UCSD-AML1 (cell line): ENCODE results near the gene ALG6.
"Not testable (repeated sequence)": the region's sequence is repeated elsewhere in the genome, so short reads cannot be mapped to it uniquely, and the experiment has no call there.

ENCODE experiments used
- DNase-seq: peaks from one replicate; lab custom pipeline; 2025; ENCODE audit not compliant: unreplicated experiment; lab: John Stamatoyannopoulos, UW

ALG6 gene

DNA sequence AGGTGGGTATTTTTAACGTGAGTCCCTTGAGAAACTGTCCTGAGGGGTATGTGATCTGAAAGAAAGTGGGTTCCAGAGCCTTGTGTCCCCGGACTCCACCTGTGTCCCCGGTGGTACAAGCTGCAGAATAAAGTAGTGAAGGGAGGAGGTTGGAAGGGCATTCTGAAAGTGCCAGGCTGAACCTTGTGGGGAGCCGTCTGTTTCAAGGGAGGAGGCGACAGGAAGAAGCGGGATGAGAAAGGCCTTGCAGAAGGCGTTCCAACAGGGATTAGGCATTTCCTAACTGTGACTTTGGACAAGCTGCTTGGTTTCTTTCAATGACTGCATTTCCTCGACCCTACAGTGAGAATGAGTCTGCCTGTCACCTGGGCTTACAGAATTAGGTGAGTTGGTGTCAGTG lies 39.3 kb upstream of the ALG6 start:
- DNase-seq, result no peak

- DNase-seq, result no peak
Measured at GRCh38 chr1:63328781-63329180, 38.6 kb upstream of the ALG6 start.

GRCh38 chr1:63329621-63330330 lies 37.7 kb upstream of the ALG6 start:
- DNase-seq, result no peak

DNA sequence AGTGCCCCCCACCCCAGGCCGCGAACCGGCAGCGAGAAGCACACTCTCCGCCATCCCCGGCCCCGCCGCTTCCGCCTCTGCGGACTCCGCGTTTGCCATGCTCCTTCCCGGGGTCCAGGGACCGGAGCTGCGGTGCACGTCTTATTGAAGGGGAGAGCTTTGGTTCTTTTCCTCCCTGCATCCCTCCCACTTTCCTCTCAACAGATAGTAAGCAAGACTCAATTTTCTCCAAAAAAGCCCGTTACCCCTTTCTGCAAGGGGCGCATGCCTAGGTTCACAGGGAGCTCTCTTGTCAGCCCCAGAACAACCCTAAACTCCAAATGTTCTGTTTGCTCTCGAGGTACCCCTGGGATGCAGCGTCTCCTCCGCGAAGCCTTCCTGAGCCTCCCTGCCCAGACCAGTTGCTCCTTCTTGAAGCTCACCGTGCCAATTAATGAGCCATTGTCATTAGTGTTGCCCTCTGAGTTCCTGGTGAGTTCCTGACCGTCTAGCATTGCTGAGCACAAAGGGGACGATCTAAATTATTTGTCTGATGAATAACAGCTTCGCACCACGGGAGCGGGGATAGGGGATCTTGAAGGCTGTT lies 37.0 kb upstream of the ALG6 start:
- no peak for DNase-seq

- DNase-seq, result no peak
Measured at GRCh38 chr1:63342402-63342801, 25.0 kb upstream of the ALG6 start.

GRCh38 chr1:63343922-63344321 lies 23.5 kb upstream of the ALG6 start:
- no peak for DNase-seq

GRCh38 chr1:63350320-63350719 lies 17.1 kb upstream of the ALG6 start:
- DNase-seq, result no peak

DNA sequence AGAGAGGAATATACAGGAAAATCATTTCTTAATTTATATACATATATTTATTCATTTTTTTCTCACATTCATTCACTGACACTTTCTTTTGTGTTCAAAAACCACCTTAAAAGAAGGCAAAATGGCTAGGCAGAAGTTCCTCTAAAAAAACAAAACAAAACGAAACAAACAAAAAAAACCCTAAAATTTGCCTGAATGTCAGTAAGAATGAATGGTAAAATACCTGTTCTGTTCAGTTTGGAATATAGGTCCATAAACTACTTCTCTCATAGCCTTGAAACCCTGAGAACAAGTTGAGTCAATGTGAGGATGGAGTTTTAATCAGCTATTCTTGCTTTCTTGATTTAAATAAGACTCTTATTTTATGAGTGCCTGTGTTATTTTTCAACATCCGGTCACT lies 14.7 kb upstream of the ALG6 start:
- DNase-seq, result no peak

- not testable (repeated sequence) for DNase-seq
Measured at GRCh38 chr1:63356234-63356633, 11.2 kb upstream of the ALG6 start.

- DNase-seq, result no peak
Measured at GRCh38 chr1:63359561-63359960, 7.9 kb upstream of the ALG6 start.

- no peak for DNase-seq
Measured at GRCh38 chr1:63362073-63362472, 5.4 kb upstream of the ALG6 start.

GRCh38 chr1:63362578-63362977 lies 4.8 kb upstream of the ALG6 start:
- DNase-seq, result no peak

DNA sequence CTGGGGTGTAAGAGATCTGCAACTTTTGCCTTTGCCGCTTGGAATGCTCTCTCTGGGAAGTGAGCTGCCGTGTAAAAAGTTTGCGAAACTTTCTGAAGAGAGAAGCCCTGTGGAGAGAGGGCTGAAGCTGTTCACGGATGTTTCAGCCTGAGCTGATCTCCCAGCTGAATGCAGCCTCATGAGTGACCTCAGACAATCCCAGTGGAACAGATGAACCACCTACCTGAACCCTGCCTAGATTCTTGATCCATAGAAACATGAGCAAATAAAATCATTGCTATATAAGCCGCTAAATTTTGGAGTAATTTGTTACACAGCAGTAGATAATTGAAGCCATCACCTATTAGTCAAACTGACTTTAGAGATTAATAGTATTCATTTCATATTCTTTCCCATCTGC lies 4.4 kb upstream of the ALG6 start:
- no peak for DNase-seq

DNA sequence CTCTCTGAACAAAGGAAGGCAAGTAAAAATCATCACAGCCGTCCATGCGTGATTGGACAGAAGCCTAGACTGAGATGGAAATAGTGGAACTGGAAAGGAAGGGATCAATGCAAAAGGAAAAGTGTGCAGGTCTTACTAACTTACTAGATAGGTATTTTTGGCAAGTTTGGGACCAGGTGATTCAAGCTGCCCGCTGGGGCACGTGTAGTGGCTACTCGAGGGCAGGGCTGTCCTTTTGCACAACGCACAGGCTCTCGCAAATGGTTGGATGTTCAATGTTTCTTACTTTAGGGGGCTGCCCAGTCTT lies 566 bp upstream of the ALG6 start:
- no peak for DNase-seq

- DNase-seq, result no peak
Measured at GRCh38 chr1:63368131-63368530, 704 bp downstream of the ALG6 start.

DNA sequence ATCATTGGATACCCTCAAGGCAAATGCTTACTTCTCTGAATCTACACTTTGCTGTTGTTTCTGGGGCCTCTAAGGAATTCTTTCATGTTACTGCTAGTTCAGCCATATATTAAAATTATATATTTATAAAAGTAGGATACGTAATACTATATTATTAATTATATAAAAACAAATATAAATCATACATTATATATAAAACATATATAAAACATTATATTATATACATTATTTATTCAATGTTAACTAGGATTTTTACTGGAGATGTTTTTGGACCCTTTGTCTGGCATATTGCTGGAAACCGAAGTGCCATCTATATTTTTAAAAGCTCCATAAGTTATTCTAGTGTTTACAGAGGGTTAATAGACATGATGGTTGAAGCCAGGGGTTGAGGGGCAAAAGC lies 12.2 kb downstream of the ALG6 start:
- no peak for DNase-seq

GRCh38 chr1:63381741-63382140 lies 14.3 kb downstream of the ALG6 start:
- DNase-seq, result no peak

DNA sequence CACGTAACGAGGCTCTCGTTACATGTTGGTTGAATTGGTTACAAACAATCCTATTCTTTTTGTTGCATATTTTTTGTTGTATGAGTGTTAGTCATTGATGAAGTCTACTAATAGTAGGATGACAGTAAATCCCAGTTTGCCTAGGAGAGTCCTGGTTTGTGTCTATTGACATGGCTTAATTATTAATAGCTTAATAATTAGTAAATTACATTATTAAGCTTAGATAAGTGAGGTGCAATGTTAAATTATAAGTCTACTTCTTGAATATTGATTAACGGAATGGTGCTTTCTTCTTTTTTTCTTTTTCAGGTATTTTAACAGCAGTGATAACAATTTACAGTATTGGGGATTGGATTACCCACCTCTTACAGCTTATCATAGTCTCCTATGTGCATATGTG lies 34.5 kb downstream of the ALG6 start:
- no peak for DNase-seq

DNA sequence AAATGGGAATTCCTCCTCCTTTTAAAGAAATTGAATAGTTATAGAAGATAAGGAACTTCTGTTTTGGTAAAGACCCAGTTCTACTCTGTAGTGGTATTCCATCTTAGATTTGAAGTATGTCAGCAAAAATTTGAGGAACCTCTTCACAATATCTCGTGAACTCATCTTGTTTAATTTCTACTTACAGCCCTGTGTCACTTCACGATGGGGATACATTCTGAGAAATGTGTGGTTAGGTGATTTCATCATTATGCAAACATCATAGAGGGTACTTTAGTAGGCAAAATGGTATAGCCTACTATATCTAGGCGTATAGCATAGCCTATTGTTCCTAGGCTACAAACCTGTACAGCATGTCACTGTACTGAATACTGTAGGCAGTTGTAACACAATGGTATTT lies 36.0 kb downstream of the ALG6 start:
- no peak for DNase-seq

DNA sequence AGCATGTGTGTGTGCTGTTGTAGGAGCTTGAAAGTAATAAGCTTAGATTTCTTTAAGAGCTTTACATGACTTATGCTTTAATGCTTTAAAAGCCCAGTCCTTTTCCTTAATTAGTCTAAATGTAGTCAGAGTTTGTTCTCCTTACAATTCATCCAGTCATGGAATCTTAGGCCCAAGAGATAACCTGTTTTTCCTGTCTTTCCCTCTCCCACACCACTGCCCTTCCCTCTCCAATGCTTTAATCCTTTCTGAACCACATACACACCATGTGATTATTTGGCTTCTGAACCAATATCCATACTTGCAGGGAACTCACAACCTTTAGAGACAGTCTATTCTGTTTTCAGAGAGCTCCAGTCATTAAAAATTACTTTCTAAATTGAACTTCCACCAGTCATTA lies 37.6 kb downstream of the ALG6 start:
- no peak for DNase-seq

DNA sequence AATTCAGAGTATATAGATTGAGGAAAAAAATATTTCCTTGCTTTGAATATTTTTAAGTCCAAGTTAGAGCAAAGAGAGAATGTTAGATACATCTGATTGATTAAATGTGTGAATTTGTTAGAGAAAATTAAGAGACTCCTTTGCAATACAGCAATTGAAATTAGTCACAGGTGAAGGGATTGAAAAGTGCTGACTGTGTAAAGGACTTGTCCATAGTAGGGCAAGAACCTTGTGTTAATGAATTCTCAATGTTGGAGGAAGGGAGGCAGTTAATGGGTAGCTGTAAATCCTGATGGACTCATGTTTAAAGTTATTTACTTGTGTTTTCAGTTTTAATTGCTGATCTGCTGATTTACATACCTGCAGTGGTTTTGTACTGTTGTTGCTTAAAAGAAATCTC lies 38.6 kb downstream of the ALG6 start:
- no peak for DNase-seq

DNA sequence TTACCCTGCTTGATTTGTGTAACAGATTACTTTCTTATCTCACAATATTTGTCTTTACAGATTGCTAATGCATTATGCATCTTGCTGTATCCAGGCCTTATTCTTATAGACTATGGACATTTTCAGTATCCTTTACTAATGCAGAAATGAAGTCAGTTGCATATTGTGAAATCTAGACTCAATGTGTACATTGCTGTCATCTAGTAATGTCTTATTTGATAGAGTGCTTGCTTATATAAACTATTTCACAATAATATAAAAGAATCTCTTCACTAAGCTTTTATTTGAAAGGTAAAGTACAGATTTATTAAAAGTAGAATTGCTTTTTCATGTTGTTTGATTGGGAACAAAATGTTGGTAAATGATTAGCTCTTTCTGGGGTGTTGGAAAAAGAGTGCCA lies 39.6 kb downstream of the ALG6 start:
- DNase-seq, result no peak

DNA sequence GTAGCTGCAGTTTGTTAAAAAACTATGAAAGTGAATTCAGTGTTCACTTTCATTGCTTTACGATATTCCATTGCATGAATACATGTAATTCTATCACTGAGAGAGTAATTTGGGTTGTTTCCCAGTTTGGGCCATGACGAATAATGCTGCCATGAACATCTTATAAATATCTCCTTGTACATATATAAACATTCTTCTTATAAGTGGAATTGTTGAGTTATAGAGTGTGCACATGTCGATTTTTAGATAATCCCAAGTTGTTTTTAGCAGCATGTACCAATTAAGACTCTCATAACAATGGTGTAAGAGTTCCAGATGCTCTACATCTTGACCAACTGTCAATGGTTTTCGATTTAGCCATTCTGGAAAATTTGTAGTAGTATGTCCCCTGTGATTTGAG lies 40.9 kb downstream of the ALG6 start:
- DNase-seq, result no peak
